ENCODE measurements around the gene HDAC10.

- TF ChIP-seq CTCF (IDR thresholded peaks at IDR 0.05), result no peak
- no peak for TF ChIP-seq POLR2A (IDR thresholded peaks at IDR 0.05)
Measured at GRCh38 chr22:50203288-50203687, 47.8 kb downstream of the HDAC10 start.
